HG03378 (cell line): ENCODE results near the gene REEP1.
"Not testable (repeated sequence)": the region's sequence is repeated elsewhere in the genome, so short reads cannot be mapped to it uniquely, and the experiment has no call there.

ENCODE experiments used
- ATAC-seq: cut with Tn5 transposase; IDR thresholded peaks from one replicate; pipeline ENCODE4 v1.9.1; 2021; ENCODE audit warnings: mild to moderate bottlenecking, moderate library complexity; ENCODE audit not compliant: unreplicated experiment

The REEP1 gene

DNA sequence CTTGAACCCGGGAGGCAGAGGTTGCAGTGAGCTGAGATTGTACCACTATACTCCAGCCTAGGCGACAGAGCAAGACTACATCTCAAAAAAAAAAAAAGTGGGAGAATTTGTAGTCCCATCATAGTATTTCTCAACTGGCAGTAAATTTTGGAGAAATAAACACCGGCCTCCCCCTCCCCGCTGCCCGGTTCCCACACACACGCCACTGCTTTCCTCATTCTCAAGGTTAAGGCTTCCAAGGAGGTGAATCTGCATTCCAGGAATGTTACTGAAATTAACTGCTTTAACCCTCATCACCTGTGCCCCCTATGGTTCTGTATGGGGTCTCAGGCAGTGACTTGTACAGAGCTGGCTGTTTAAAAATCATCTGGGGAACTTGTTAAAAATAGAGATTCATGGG lies 88.2 kb downstream of the REEP1 start:
- no peak for ATAC-seq

- not testable (repeated sequence) for ATAC-seq
Measured at GRCh38 chr2:86245222-86245621, 92.2 kb downstream of the REEP1 start.

DNA sequence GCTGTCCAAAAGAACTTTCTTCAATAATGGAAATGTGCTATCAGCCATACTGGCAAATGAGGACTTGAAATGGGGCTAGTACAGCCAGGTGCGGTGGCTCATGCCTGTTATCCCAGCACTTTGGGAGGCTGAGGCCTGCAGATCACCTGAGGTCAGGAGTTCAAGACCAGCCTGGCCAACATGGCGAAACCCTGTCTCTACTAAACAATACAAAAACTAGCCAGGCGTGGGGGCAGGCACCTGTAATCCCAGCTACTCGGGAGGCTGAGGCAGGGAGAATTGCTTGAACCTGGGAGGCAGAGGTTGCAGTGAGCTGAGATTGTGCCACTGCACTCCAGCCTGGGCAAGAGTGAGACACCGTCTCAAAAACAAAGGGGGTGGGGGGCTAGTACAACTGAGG lies 92.6 kb downstream of the REEP1 start:
- not testable (repeated sequence) for ATAC-seq

- ATAC-seq, result no peak
Measured at GRCh38 chr2:86243950-86244733, 93.3 kb downstream of the REEP1 start.

GRCh38 chr2:86243272-86243671 lies 94.2 kb downstream of the REEP1 start:
- no peak for ATAC-seq

GRCh38 chr2:86241611-86242010 lies 95.8 kb downstream of the REEP1 start:
- ATAC-seq, result no peak

- no peak for ATAC-seq
Measured at GRCh38 chr2:86240251-86240650, 97.2 kb downstream of the REEP1 start.

GRCh38 chr2:86239745-86240144 lies 97.7 kb downstream of the REEP1 start:
- ATAC-seq, result no peak

GRCh38 chr2:86239326-86239725 lies 98.1 kb downstream of the REEP1 start:
- no peak for ATAC-seq

- ATAC-seq, result peak; percentile 97
Measured at GRCh38 chr2:86238354-86238753, 99.1 kb downstream of the REEP1 start.

DNA sequence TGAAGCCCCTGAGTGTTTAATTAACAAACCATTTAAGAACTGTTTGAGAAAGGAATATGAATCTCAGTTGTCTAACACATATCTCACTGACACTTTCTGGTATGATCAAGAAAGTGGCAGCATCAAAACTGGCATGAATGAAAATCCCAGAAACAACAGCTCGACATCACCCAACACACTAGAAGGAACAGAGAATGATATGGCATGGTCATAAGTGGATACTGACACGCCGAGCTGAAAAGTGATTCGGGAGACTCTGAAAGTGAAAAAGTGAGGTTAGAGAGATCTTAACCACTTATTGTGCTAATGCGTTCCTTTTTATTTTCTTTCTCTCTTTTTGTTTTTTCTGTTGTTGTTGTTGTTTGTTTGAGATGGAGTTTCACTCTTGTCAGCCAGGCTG lies 100.3 kb downstream of the REEP1 start:
- ATAC-seq, result no peak

DNA sequence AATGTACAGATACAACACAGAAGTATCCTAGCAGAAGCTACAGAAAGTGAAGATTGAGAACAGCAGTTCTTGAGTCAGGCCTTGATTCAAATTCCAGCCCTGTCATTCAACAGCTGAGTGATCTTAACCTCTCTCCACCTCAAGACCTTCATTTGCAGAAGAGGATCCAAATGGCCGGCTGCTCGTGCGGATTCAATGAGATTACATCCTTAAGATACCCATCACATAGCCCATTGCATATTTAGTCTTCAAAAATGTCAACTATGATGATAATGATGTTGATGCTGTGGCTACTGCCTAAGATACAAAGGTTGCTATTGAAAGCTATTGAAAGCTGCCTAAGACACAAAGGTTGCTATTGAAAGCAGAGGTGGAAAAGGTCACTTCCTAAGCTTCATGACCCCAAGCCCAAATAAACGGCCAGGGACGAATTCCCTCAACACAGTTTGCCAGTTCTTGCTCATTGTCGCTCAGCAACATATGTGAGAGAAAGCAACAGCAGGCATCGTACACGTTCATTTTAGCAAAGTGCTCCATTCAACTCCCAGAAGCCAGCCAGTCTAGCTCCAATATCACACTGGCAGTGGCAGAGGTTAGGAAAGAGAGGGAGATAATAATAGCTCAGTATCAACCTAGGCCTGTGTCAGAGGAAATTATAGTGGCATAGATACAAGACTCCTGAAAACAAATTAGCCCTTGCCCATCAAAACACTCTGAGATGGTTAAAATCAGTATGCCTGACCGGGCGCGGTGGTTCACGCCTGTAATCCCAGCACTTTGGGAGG lies 102.0 kb downstream of the REEP1 start:
- no peak for ATAC-seq

DNA sequence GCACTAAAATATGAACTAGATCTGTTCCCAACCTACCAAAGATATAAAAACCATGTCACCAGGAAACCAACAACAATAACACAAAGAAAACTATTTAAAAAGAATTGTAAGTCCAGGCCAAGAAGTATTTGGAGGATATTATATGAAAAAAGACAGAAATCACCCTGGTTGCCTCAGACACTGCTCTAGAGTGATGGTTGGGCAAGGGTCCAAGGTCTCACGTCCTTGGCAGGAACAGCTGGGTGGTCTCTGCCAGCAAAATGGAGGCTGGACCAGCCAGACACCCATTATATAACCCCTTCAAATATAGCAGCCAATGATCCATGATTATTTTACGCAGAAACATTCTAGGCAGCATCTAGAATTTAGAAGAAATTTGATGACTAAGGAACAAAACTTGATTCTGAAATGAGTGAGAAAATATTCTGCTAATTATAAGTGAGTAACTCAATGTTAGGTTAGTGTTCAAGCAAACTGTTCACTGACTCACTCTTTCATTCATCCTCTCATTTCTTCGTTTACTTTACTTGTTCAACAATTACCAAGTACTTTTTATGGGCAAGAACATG lies 102.8 kb downstream of the REEP1 start:
- no peak for ATAC-seq

DNA sequence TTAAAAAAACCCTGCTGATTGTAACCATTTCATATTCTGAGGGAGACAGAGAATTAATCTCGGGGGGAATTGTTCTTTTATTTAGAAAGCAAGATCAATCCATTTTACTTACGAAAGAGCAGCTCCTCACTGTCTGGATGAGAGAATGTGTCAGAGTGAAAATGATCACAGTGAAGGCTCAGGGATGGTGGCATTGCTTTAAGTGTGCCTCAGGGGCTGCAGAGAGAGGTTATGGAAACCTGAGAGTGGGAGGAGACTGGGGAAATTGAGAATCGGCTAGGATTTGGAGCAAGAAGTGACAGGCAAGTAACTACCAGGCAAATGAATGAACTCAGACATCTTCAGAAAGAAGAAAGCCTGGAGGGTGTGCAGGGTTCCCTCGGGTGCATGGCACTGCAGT lies 104.0 kb downstream of the REEP1 start:
- no peak for ATAC-seq

DNA sequence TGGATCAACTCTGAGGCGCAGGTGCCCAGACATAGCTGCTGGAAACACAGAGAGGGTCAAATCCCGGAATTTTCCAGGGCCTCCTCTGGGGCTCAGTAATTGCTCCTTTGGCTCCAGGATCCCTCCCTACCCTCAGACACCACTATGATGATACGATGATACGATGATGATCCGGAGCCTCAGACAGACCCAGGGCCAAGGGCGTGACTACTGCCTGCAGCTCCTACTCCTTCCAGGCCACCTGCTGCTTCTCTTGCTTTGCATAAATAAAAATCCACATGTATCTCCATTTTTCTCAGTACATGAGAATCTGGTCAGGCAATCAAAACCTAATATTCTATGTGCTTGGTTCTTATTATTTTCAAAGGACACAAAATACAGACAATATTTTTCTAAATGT lies 104.5 kb downstream of the REEP1 start:
- ATAC-seq, result no peak

DNA sequence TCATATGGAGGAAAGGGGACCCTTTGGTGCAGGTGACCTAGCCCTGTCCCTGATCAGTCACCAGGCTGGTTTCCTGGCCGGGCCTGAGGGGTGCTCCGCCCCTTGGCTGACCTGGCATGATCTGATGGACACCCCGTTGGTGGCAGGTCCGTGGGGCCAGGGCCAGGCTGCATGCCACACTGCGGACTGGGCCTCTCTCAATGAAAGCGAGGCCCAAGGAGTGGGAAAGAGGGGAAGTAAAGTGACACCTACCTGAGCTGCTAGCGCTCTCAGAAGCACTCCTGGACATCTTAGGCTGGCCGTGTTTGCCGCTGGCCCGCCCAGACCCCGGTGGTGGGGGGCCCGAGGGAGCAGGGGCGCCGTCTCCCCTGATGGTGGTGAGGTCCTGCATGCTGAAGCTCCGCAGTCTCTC lies 105.0 kb downstream of the REEP1 start:
- no peak for ATAC-seq

DNA sequence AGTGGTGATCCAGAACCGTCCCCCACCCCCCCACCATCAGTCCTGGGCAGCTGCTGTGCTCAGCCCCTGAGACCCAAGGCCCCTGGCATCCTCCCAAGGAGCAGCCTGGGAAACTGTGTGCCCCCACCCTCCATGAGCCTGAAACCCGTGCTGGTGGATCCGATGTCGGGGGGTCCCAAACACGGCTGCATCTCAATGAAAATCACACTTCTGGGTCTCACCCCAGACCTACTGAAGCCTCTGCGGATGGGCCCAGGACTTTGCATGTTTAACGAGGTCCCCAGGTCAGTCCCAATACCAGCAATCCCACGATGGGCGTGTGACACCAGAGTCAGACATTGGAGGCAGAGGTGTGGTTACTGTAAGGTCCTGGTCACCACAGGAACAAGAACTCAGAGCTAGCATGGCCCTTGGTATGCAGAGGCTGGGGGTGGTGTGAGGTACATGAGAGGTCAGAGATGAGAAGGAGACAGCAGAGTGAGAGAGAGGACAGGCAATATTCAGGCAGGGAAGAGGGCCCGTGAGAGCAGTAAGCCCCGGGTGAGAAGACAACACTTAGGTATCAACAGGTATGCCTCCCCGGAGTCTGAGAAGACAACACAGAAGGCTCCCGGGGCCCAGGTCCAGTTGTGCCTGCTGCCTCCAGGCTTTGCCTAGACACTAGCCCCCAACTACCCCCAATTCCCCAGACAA lies 105.6 kb downstream of the REEP1 start:
- ATAC-seq, result no peak

DNA sequence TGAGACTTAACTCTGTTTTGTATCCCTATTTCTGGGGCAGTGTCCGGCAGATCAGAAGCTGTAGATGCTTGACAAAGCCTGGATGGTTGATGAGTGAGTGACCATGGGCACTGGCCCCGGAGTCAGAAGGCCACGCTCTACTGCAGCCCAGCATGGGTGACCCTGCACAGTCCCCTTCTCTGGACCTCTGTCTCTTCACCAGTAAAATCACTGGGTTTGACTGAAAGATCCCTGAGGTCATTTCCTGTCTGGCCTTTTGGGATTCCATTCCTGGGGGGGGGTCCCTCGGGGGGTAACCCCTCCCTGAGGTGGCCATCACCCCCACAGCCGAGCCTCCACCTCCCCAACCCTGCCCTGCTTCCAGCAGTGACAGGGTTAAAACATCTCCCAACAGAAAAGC lies 106.5 kb downstream of the REEP1 start:
- no peak for ATAC-seq

- no peak for ATAC-seq
Measured at GRCh38 chr2:86229221-86229620, 108.2 kb downstream of the REEP1 start.

DNA sequence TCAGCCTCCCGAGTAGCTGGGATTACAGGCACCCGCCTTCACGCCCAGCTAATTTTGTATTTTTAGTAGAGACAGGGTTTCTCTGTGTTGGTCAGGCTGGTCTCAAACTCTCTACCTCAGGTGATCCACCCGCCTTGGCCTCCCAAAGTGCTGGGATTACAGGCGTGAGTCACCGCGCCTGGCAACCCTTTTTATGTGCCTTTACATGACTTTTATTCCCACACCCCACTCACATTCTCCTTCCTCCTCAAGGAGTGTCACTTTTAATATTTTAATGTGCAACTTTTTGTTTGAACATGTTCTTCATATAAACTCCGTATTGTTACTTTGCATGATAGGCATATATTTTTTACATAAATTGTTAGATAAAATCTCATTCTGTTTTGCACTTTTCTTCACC lies 108.9 kb downstream of the REEP1 start:
- not testable (repeated sequence) for ATAC-seq

DNA sequence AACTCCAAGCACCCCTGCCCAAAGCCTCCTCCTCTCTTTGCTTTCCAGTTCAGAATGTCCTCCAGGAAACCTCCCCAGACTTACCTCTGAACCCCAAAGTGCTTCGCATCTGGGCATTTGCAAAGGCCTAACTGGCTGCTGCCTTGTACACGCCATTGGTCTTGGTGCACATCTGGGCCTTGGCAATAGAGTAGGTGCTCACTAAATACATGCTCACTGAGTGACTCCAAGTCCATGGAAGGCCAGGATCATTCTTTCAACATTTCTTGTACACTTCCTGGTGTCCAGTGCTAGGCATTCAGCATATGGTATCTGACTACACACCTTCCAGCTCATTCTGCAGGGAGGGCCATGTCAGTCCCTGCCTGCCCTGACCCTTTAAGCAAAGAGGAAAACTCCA lies 109.7 kb downstream of the REEP1 start:
- ATAC-seq, result no peak
